SK-N-SH (cell line): ENCODE results near the gene WIPF2. TPM values are rescaled to one million over a fixed set of nuclear protein-coding genes. Genes with fewer than 3 reads are reported as not detected.

Experiments
- CTCF ChIA-PET: fragments of 300-600, 350-600 bp; formaldehyde crosslinking; extraction: SDS; loops from one replicate; lab custom pipeline; 2021; lab: Yijun Ruan, JAX
- POLR2A ChIA-PET: fragments of 350-600 bp; sonication (Branson Sonifier 250); formaldehyde crosslinking; extraction: SDS; loops from one replicate; lab custom pipeline; 2020; ENCODE audit warnings: antibody characterized with exemption, inconsistent platforms; lab: Yijun Ruan, JAX
- DNase-seq: peaks from one replicate; pipeline ENCODE4 v3.0.0; 2012
- H2AFZ ChIP-seq: fragments of 200-600 bp; sonication (generic); 2 replicates; pipeline ENCODE4 v1.8.1; 2016; ENCODE audit warnings: antibody characterized with exemption, mild to moderate bottlenecking, low read depth
- H3F3A ChIP-seq: fragments of 200-600 bp; sonication (generic); replicated peaks from 2 replicates; pipeline ENCODE3; 2016; ENCODE audit warnings: antibody characterized with exemption, mild to moderate bottlenecking; ENCODE audit not compliant: insufficient read depth
- H3K27ac ChIP-seq, 2 experiments: fragments of 200-500 bp in 1 of 2; fragments of 200-600 bp in 1 of 2; sonication (Bioruptor generic) in 1 of 2; sonication (generic), shearing (Covaris generic) in 1 of 2; 2 replicates each; pipeline versions ENCODE4 v1.5.1 to v1.6.1; 2014 to 2016; ENCODE audit warnings: low read depth in 2 of 2, inconsistent platforms in 1 of 2, low read length in 1 of 2, mild to moderate bottlenecking in 1 of 2, mixed read lengths in 1 of 2
- H3K27me3 ChIP-seq: fragments of 200-600 bp; sonication (generic), shearing (Covaris generic); 2 replicates; pipeline ENCODE4 v1.6.1; 2016; ENCODE audit warnings: mixed run types; ENCODE audit not compliant: insufficient read depth
- H3K36me3 ChIP-seq, 2 experiments: fragments of 200-500 bp in 1 of 2; fragments of 200-600 bp in 1 of 2; sonication (Bioruptor generic) in 1 of 2; sonication (generic) in 1 of 2; replicated peaks in 1 of 2; 2 replicates each; pipeline versions ENCODE3 to v1.5.1; 2014 to 2016; ENCODE audit warnings: low read length in 1 of 2, mild to moderate bottlenecking in 1 of 2; ENCODE audit not compliant: insufficient read depth in 2 of 2, control insufficient read depth in 1 of 2
- H3K4me1 ChIP-seq, 2 experiments: fragments of 200-500 bp in 1 of 2; fragments of 200-600 bp in 1 of 2; sonication (Bioruptor generic) in 1 of 2; sonication (generic), shearing (Covaris generic) in 1 of 2; 2 replicates each; pipeline versions ENCODE4 v1.5.1 to v1.6.1; 2014 to 2016; ENCODE audit warnings: low read depth in 1 of 2, low read length in 1 of 2, mixed run types in 1 of 2; ENCODE audit not compliant: insufficient read depth in 2 of 2, control insufficient read depth in 1 of 2
- H3K4me2 ChIP-seq: fragments of 200-600 bp; sonication (generic), shearing (Covaris generic); 2 replicates; pipeline ENCODE4 v1.6.1; 2017; ENCODE audit warnings: mixed run types
- H3K4me3 ChIP-seq, 2 experiments: fragments of 200-500 bp in 1 of 2; fragments of 200-600 bp in 1 of 2; sonication (Bioruptor generic) in 1 of 2; sonication (generic), shearing (Covaris generic) in 1 of 2; 2 replicates each; pipeline versions ENCODE4 v1.5.1 to v1.8.1; 2014 to 2016; ENCODE audit warnings: low read depth in 2 of 2, inconsistent platforms in 1 of 2, low read length in 1 of 2, mild to moderate bottlenecking in 1 of 2, mixed read lengths in 1 of 2, moderate library complexity in 1 of 2
- H3K79me2 ChIP-seq: fragments of 200-600 bp; sonication (generic); 2 replicates; pipeline ENCODE4 v1.8.1; 2017; ENCODE audit warnings: mild to moderate bottlenecking; ENCODE audit not compliant: insufficient read depth
- H3K9ac ChIP-seq: fragments of 200-600 bp; sonication (generic); 2 replicates; pipeline ENCODE4 v1.6.1; 2017; ENCODE audit warnings: mixed run types
- H3K9me2 ChIP-seq: fragments of 200-600 bp; sonication (generic); 2 replicates; pipeline ENCODE4 v1.6.1; 2017; ENCODE audit warnings: mixed run types
- H3K9me3 ChIP-seq: fragments of 200-600 bp; sonication (generic); 2 replicates; pipeline ENCODE4 v1.6.1; 2017; ENCODE audit warnings: mixed run types, mild to moderate bottlenecking, moderate library complexity
- H4K20me1 ChIP-seq: fragments of 200-600 bp; sonication (generic); 2 replicates; pipeline ENCODE4 v1.6.1; 2017; ENCODE audit warnings: mild to moderate bottlenecking, mixed run types; ENCODE audit not compliant: insufficient read depth
- EZH2phosphoT487 ChIP-seq: fragments of 200-600 bp; sonication (generic); IDR thresholded peaks from 2 replicates; pipeline ENCODE4 v1.6.1; 2017; ENCODE audit warnings: low read depth, mixed run types, mild to moderate bottlenecking, antibody characterized with exemption, moderate library complexity, borderline replicate concordance
- FOSL2 ChIP-seq: IDR thresholded peaks from 2 replicates; pipeline ENCODE4 v1.4.0; 2012; ENCODE audit warnings: low read depth, mild to moderate bottlenecking, moderate library complexity, borderline replicate concordance
- JUND ChIP-seq: IDR thresholded peaks from 2 replicates; pipeline ENCODE4 v1.4.0; 2012
- MXI1 ChIP-seq: IDR thresholded peaks from 2 replicates; pipeline ENCODE4 v1.6.1; 2012; ENCODE audit warnings: mild to moderate bottlenecking, low read depth, low read length, improper control_type of control experiment
- RAD21 ChIP-seq: IDR thresholded peaks from 2 replicates; pipeline ENCODE4 v1.6.1; 2012; ENCODE audit warnings: mild to moderate bottlenecking, low read length
- SMC3 ChIP-seq: IDR thresholded peaks from 2 replicates; pipeline ENCODE4 v1.6.1; 2012; ENCODE audit warnings: low read depth, low read length, improper control_type of control experiment
- TAF1 ChIP-seq: IDR thresholded peaks from 2 replicates; pipeline ENCODE4 v1.6.1; 2012; ENCODE audit warnings: low read depth, mild to moderate bottlenecking, low read length, moderate library complexity, borderline replicate concordance
- TCF12 ChIP-seq: IDR thresholded peaks from 2 replicates; pipeline ENCODE4 v1.4.0; 2012
- YY1 ChIP-seq: IDR thresholded peaks from 2 replicates; pipeline ENCODE4 v1.4.0; 2012; ENCODE audit warnings: low read depth, mild to moderate bottlenecking
- WGBS: methylation state at CpG from one replicate; pipeline ENCODE4 v1.1.6; 2017; ENCODE audit warnings: low lambda C conversion rate; 5-methylcytosine and 5-hydroxymethylcytosine counted together
- polyA plus RNA-seq, 3 experiments: library from polyadenylated mRNA; depleted of rRNA; stranded (reverse); fragments of >200 nt; gene quantifications; 2 replicates each; pipeline ENCODE4 v1.2.3, GENCODE V29; 2012
- TF ChIP-seq, protein P1 (sequence below): IDR thresholded peaks from 2 replicates; pipeline ENCODE4 v1.4.0; 2012; ENCODE audit warnings: low read depth, borderline replicate concordance
- TF ChIP-seq, protein P2 (sequence below): fragments of 150-350 bp; IDR thresholded peaks from 2 replicates; pipeline ENCODE4 v1.6.1; 2017; ENCODE audit warnings: antibody characterized with exemption, low read length, low read depth, borderline replicate concordance
- TF ChIP-seq, protein P3 (sequence below): IDR thresholded peaks from 2 replicates; pipeline ENCODE4; 2012
- TF ChIP-seq, protein P4 (sequence below): IDR thresholded peaks from 2 replicates; pipeline ENCODE4 v1.4.0; 2012; ENCODE audit warnings: low read depth, borderline replicate concordance
- TF ChIP-seq, protein P5 (sequence below): fragments of 200-600 bp; sonication (generic); IDR thresholded peaks from 2 replicates; pipeline ENCODE4 v1.6.1; 2017; ENCODE audit warnings: antibody characterized with exemption, mild to moderate bottlenecking, moderate library complexity

The WIPF2 gene
- polyA plus RNA-seq, 1 of the 3 experiments (the other 2 are of a cell fraction), result 6.8 TPM

DNA sequence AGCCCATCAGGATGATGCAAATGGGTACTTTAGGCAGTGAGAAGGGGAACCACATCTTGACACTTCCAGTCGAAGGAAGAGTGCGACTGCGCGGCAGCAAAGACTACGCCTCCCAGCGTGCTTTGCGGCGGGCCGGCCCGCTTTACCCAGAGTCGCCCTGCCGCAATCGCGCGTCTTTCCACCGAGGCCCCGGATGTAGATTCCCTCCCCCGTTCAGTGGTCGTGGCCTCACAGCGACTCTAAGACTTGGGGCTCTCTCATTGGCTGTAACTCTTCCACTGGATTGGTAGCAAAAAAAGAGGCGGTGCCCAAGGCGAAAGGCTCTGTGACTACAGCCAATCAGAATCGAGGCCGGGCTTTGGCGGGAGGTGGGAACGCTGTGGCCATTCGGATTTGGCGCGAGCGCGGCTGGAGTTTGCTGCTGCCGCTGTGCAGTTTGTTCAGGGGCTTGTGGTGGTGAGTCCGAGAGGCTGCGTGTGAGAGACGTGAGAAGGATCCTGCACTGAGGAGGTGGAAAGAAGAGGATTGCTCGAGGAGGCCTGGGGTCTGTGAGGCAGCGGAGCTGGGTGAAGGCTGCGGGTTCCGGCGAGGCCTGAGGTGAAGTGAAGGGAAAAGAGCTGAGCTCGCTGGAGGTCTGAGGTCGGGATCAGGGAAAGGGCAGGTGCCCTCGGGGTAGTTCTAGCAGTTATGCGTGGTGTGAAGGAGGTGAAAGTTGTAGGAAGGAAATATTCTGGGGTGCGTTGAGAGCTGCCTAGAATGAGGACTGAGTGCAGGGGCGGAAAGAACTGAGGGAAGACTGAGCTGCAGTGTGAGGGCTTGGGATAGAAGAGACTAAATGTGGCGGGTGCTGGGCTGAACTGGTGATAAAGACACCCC lies 68.6 kb downstream of the WIPF2 start, which contains the start of gene CDC6 (continued):
- TF ChIP-seq, protein P1, sequence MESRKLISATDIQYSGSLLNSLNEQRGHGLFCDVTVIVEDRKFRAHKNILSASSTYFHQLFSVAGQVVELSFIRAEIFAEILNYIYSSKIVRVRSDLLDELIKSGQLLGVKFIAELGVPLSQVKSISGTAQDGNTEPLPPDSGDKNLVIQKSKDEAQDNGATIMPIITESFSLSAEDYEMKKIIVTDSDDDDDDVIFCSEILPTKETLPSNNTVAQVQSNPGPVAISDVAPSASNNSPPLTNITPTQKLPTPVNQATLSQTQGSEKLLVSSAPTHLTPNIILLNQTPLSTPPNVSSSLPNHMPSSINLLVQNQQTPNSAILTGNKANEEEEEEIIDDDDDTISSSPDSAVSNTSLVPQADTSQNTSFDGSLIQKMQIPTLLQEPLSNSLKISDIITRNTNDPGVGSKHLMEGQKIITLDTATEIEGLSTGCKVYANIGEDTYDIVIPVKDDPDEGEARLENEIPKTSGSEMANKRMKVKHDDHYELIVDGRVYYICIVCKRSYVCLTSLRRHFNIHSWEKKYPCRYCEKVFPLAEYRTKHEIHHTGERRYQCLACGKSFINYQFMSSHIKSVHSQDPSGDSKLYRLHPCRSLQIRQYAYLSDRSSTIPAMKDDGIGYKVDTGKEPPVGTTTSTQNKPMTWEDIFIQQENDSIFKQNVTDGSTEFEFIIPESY, result peak; percentile 93
- TF ChIP-seq, protein P2, sequence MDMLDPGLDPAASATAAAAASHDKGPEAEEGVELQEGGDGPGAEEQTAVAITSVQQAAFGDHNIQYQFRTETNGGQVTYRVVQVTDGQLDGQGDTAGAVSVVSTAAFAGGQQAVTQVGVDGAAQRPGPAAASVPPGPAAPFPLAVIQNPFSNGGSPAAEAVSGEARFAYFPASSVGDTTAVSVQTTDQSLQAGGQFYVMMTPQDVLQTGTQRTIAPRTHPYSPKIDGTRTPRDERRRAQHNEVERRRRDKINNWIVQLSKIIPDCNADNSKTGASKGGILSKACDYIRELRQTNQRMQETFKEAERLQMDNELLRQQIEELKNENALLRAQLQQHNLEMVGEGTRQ, result no peak
- TF ChIP-seq EZH2phosphoT487 (no peak), TCF12 (no peak), YY1 (peak; percentile 49; the same call in 1 of the 2 replicates), JUND (no peak), TAF1 (peak; percentile 92), RAD21 (no peak), MXI1 (peak; percentile 99)
- TF ChIP-seq, protein P3, sequence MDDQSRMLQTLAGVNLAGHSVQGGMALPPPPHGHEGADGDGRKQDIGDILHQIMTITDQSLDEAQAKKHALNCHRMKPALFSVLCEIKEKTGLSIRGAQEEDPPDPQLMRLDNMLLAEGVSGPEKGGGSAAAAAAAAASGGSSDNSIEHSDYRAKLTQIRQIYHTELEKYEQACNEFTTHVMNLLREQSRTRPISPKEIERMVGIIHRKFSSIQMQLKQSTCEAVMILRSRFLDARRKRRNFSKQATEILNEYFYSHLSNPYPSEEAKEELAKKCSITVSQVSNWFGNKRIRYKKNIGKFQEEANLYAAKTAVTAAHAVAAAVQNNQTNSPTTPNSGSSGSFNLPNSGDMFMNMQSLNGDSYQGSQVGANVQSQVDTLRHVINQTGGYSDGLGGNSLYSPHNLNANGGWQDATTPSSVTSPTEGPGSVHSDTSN, result no peak

DNA sequence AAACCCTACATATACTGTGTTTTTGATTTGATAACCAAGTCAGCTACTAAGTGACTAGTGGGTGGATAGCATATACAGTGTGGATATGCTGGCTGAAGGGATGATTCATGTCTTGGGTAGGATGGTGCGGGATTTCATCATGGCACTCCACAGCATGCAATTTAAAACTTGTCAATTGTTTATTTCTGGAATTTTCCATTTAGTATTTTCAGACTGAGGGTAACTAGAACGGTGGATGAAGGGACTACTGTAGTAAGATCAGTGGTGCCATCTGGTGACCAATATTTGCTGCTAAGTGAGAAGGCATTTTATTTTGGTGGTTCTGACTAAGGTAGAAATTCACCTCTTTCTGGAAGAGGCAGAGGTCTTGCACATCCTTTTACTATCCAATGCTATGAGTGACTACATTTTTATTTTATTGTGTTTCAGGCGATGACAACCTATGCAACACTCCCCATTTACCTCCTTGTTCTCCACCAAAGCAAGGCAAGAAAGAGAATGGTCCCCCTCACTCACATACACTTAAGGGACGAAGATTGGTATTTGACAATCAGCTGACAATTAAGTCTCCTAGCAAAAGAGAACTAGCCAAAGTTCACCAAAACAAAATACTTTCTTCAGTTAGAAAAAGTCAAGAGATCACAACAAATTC lies 71.7 kb downstream of the WIPF2 start:
- Histone ChIP-seq H3K79me2 (peaks cover 30% of the 10 kb centered on the region), H3K9me3 (no peaks in the 10 kb centered on the region), H2AFZ (no peak overlapping the region), H3K4me1 (peaks cover 0 to 7% of the 10 kb centered on the region in 2 experiments; a peak in 2 of 4 replicates), H3K9ac (no peak overlapping the region), H3K4me2 (no peak overlapping the region), H3K9me2 (no peaks in the 10 kb centered on the region), H4K20me1 (no peaks in the 10 kb centered on the region), H3K4me3 (no peak overlapping the region), H3K36me3 (peaks cover 27 to 29% of the 10 kb centered on the region in 2 experiments), H3K27me3 (no peaks in the 10 kb centered on the region), H3K27ac (peak overlapping the region; percentile 9 to 16; a peak in 2 of 4 replicates), H3F3A (peaks cover 11% of the 10 kb centered on the region)
- peak; percentile 45 for DNase-seq
- ChIA-PET CTCF (interaction anchor here (0.5 to 36.0 kb wide), 29 partner anchors 9 to 275 kb away, joined by 3 to 1706 read pairs (median 4); partner anchors contain the start of genes CSF3, GJD3 and WIPF2), POLR2A (no interaction called here)
- WGBS, result 54% methylated on average over 4 of the region's 4 CpGs
- TF ChIP-seq, protein P4, sequence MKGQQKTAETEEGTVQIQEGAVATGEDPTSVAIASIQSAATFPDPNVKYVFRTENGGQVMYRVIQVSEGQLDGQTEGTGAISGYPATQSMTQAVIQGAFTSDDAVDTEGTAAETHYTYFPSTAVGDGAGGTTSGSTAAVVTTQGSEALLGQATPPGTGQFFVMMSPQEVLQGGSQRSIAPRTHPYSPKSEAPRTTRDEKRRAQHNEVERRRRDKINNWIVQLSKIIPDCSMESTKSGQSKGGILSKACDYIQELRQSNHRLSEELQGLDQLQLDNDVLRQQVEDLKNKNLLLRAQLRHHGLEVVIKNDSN, result no peak
- TF ChIP-seq RAD21, result peak; percentile 86
- TF ChIP-seq, protein P5, sequence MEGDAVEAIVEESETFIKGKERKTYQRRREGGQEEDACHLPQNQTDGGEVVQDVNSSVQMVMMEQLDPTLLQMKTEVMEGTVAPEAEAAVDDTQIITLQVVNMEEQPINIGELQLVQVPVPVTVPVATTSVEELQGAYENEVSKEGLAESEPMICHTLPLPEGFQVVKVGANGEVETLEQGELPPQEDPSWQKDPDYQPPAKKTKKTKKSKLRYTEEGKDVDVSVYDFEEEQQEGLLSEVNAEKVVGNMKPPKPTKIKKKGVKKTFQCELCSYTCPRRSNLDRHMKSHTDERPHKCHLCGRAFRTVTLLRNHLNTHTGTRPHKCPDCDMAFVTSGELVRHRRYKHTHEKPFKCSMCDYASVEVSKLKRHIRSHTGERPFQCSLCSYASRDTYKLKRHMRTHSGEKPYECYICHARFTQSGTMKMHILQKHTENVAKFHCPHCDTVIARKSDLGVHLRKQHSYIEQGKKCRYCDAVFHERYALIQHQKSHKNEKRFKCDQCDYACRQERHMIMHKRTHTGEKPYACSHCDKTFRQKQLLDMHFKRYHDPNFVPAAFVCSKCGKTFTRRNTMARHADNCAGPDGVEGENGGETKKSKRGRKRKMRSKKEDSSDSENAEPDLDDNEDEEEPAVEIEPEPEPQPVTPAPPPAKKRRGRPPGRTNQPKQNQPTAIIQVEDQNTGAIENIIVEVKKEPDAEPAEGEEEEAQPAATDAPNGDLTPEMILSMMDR, result peak; percentile 79
- peak; percentile 85 for TF ChIP-seq SMC3
- 0 out of 2 replicates have a peak, but pooled peaks have one; percentile 4 for TF ChIP-seq FOSL2
- TF ChIP-seq, protein P2, result no peak
